ENCODE data around the gene POLR2F. TPM values are rescaled to one million over a fixed set of nuclear protein-coding genes. Genes with fewer than 3 reads are reported as not detected.

POLR2F gene
- total RNA-seq, 1 experiment from 2014 or later, result 141 TPM

DNA sequence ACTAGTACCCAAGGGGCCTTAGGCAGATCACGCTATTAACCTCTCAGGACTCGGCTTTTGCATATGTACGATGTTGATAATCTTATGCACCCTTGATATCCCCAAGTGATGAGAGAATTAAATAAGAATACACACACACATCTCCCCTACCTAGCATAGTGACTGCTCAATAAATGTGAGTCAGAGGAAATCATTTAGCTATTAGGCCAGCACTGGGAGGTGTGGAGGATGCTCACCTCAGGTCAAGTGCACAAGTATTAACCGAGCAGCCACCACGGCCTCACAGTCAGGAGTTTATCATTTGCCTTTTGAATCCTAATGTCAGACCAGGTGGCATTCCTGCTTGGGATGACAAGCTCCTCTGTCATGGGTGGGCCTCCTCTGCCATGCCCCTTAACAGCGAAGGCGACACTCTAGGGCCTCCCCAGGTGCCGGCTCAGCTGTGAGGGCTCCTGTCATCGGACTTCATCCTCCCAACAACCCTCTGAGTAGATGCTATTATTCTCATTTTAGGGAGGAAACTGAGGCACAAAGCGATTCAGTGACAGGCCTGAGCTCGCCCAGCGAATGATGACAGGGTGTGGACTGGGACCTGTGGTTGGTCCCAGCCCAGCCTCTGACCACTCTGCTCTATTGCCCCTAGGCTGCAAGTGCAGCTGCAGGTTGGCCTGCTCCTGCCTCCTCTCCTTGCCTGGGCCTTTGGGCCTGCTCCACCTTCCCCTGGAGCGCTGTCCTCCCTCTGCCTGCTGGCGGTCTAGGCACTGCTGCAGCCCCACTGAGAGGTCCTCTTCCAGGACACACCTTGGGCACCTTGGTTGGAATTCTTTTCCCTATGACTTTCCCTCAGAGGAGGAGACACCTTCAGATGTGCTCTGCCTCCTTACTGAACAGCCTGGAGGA, 35.9 kb downstream of the POLR2F start:
- no peak overlapping the region for H4K8ac ChIP-seq (replicated peaks; ENCODE audit: insufficient read length, low read depth, low read length)
- H3K56ac ChIP-seq (ENCODE audit: insufficient read length, low read depth, low read length), result no peak overlapping the region
- H3K4me2 ChIP-seq (ENCODE audit: insufficient read depth, insufficient read length, low read length), result no peak overlapping the region
- no peak overlapping the region for H2BK20ac ChIP-seq (ENCODE audit: low read depth, low read length, poor library complexity, severe bottlenecking)
- H3K9me3 ChIP-seq (ENCODE audit: control insufficient read depth, low read depth, low read length), result no peaks in the 10 kb centered on the region
- H3K79me1 ChIP-seq (ENCODE audit: insufficient read depth, low read depth, low read length, poor library complexity, severe bottlenecking), result no peaks in the 10 kb centered on the region
- H4K91ac ChIP-seq (ENCODE audit: insufficient read length, low read depth, low read length), result no peak overlapping the region
- H3K27ac Mint-ChIP-seq, result no peak overlapping the region
- H3K18ac ChIP-seq (ENCODE audit: insufficient read length, low read depth, low read length), result no peak overlapping the region
- H2AK5ac ChIP-seq (ENCODE audit: insufficient read length, low read length), result no peak overlapping the region
- H3K23me2 ChIP-seq (ENCODE audit: insufficient read length, low read depth, low read length, poor library complexity, severe bottlenecking), result no peaks in the 10 kb centered on the region
- no peak overlapping the region for H2AFZ ChIP-seq (ENCODE audit: low read length)
- no peak overlapping the region for H2BK120ac ChIP-seq (ENCODE audit: low read depth, low read length, poor library complexity, severe bottlenecking)
- H3K79me2 ChIP-seq (ENCODE audit: insufficient read depth, low read length), result no peaks in the 10 kb centered on the region
- no peak overlapping the region for H2BK5ac ChIP-seq (ENCODE audit: insufficient read length, low read length)
- peaks cover 19% of the 10 kb centered on the region for H3K27me3 Mint-ChIP-seq (ENCODE audit: low read depth)
- WGBS (ENCODE audit: extremely low coverage, insufficient read length, low lambda C conversion rate), result no CpG with 5 or more reads among the region's 14 CpGs
- H3K4me1 Mint-ChIP-seq, result peaks cover 10 to 15% of the 10 kb centered on the region in 2 experiments
- no peak overlapping the region for H3K4me3 Mint-ChIP-seq
- no peaks in the 10 kb centered on the region for H3K9me3 Mint-ChIP-seq
- DNase-seq, result no peak
- H3T11ph ChIP-seq (ENCODE audit: low read length), result no peak overlapping the region
- no peak overlapping the region for H3K9ac ChIP-seq (ENCODE audit: extremely low read depth, insufficient read length, low read length)
- H3K27me3 ChIP-seq (ENCODE audit: insufficient read depth, low read length), result no peaks in the 10 kb centered on the region
- H3K23ac ChIP-seq (ENCODE audit: insufficient read length, low read depth, low read length), result no peak overlapping the region
- no peak overlapping the region for H4K5ac ChIP-seq (ENCODE audit: insufficient read length, low read depth, low read length)
- H3K4ac ChIP-seq (ENCODE audit: low read depth, low read length), result no peak overlapping the region
- no peak overlapping the region for H2BK15ac ChIP-seq (ENCODE audit: low read depth, low read length)
- no peaks in the 10 kb centered on the region for H3K4me1 ChIP-seq (ENCODE audit: insufficient read depth, low read length)
- peaks cover 2% of the 10 kb centered on the region for H4K20me1 ChIP-seq (ENCODE audit: control insufficient read depth, insufficient read depth, insufficient read length)
- no peak overlapping the region for H3K14ac ChIP-seq (ENCODE audit: insufficient read depth, low read length)
- no peak overlapping the region for H3K27ac ChIP-seq (ENCODE audit: insufficient read length, low read depth, low read length)
- TF ChIP-seq, protein P1, sequence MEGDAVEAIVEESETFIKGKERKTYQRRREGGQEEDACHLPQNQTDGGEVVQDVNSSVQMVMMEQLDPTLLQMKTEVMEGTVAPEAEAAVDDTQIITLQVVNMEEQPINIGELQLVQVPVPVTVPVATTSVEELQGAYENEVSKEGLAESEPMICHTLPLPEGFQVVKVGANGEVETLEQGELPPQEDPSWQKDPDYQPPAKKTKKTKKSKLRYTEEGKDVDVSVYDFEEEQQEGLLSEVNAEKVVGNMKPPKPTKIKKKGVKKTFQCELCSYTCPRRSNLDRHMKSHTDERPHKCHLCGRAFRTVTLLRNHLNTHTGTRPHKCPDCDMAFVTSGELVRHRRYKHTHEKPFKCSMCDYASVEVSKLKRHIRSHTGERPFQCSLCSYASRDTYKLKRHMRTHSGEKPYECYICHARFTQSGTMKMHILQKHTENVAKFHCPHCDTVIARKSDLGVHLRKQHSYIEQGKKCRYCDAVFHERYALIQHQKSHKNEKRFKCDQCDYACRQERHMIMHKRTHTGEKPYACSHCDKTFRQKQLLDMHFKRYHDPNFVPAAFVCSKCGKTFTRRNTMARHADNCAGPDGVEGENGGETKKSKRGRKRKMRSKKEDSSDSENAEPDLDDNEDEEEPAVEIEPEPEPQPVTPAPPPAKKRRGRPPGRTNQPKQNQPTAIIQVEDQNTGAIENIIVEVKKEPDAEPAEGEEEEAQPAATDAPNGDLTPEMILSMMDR (conservative IDR thresholded peaks at IDR 0.05), result no peak
- H3K36me3 Mint-ChIP-seq (ENCODE audit: insufficient read depth in 1 of 3, low read depth in 3 of 3), result no peaks in the 10 kb centered on the region
- no peak overlapping the region for H2BK12ac ChIP-seq (ENCODE audit: insufficient read length, low read depth, low read length)

All from H9 (cell line).